Activated CD8-positive, alpha-beta memory T cell treated with anti-CD3 and anti-CD28 coated beads, Interleukin-2, amount 50 U/mL, for 48 hours (primary cell): ENCODE data around the gene DOCK11.
"Not testable (repeated sequence)": the region's sequence is repeated elsewhere in the genome, so short reads cannot be mapped to it uniquely, and the experiment has no call there.

ENCODE experiments used
- DNase-seq: peaks from one replicate; pipeline ENCODE4 v3.0.0-alpha.2; 2020

The DOCK11 gene

GRCh38 chrX:118577041-118577440, 81.4 kb downstream of the DOCK11 start:
- DNase-seq, result no peak

GRCh38 chrX:118579417-118579816, 83.8 kb downstream of the DOCK11 start:
- DNase-seq, result no peak

GRCh38 chrX:118582926-118583325, 87.3 kb downstream of the DOCK11 start:
- DNase-seq, result not testable (repeated sequence)

- DNase-seq, result no peak
Observed at GRCh38 chrX:118583781-118584180, 88.2 kb downstream of the DOCK11 start.

GRCh38 chrX:118585296-118585695, 89.7 kb downstream of the DOCK11 start:
- DNase-seq, result no peak

- DNase-seq, result not testable (repeated sequence)
Observed at GRCh38 chrX:118586206-118586605, 90.6 kb downstream of the DOCK11 start.

GRCh38 chrX:118588715-118589114, 93.1 kb downstream of the DOCK11 start:
- DNase-seq, result no peak

- no peak for DNase-seq
Observed at GRCh38 chrX:118589227-118589626, 93.6 kb downstream of the DOCK11 start.

- no peak for DNase-seq
Observed at GRCh38 chrX:118593407-118593806, 97.8 kb downstream of the DOCK11 start.

GRCh38 chrX:118594697-118595420, 99.2 kb downstream of the DOCK11 start:
- DNase-seq, result no peak

GRCh38 chrX:118595501-118596042, 100.0 kb downstream of the DOCK11 start:
- DNase-seq, result no peak

GRCh38 chrX:118596390-118596789, 100.8 kb downstream of the DOCK11 start:
- DNase-seq, result no peak

GRCh38 chrX:118603981-118604380, 108.4 kb downstream of the DOCK11 start:
- DNase-seq, result no peak

- DNase-seq, result no peak
Observed at GRCh38 chrX:118612290-118612689, 116.7 kb downstream of the DOCK11 start.

GRCh38 chrX:118614150-118614549, 118.5 kb downstream of the DOCK11 start:
- DNase-seq, result no peak

GRCh38 chrX:118615141-118615540, 119.5 kb downstream of the DOCK11 start:
- no peak for DNase-seq

- DNase-seq, result no peak
Observed at GRCh38 chrX:118621081-118621759, 125.6 kb downstream of the DOCK11 start.

- no peak for DNase-seq
Observed at GRCh38 chrX:118623062-118623461, 127.4 kb downstream of the DOCK11 start.

- no peak for DNase-seq
Observed at GRCh38 chrX:118626346-118626745, 130.7 kb downstream of the DOCK11 start.

- DNase-seq, result no peak
Observed at GRCh38 chrX:118627084-118627758, 131.6 kb downstream of the DOCK11 start.

GRCh38 chrX:118630848-118631247, 135.2 kb downstream of the DOCK11 start:
- DNase-seq, result no peak

- DNase-seq, result no peak
Observed at GRCh38 chrX:118631586-118631985, 136.0 kb downstream of the DOCK11 start.

- no peak for DNase-seq
Observed at GRCh38 chrX:118632862-118633261, 137.2 kb downstream of the DOCK11 start.

GRCh38 chrX:118633530-118633929, 137.9 kb downstream of the DOCK11 start:
- no peak for DNase-seq
